Liver (tissue), 3 donors: ENCODE results near the gene SLC49A4.

Experiments used
- GABPA ChIP-seq, 2 donors: IDR thresholded peaks in 1 of 2; conservative IDR thresholded peaks in 1 of 2; 2 replicates each; pipeline ENCODE4 v1.6.1; 2016; ENCODE audit warnings: antibody characterized with exemption in 2 of 2, mild to moderate bottlenecking in 1 of 2, moderate library complexity in 1 of 2
- NR2F2 ChIP-seq: IDR thresholded peaks from 2 replicates; pipeline ENCODE4 v1.6.1; 2016; ENCODE audit warnings: antibody characterized with exemption
- REST ChIP-seq: IDR thresholded peaks from 2 replicates; pipeline ENCODE4 v1.6.1; 2016; ENCODE audit warnings: antibody characterized with exemption, mild to moderate bottlenecking
- RXRA ChIP-seq, 2 donors: IDR thresholded peaks; 2 replicates each; pipeline ENCODE4 v1.6.1; 2017 to 2018; ENCODE audit warnings: antibody characterized with exemption in 2 of 2, mild to moderate bottlenecking in 1 of 2
- SP1 ChIP-seq: IDR thresholded peaks from 2 replicates; pipeline ENCODE4 v1.6.1; 2018; ENCODE audit warnings: antibody characterized with exemption, mild to moderate bottlenecking
- TAF1 ChIP-seq: conservative IDR thresholded peaks from 2 replicates; pipeline ENCODE4 v1.6.1; 2016; ENCODE audit warnings: antibody characterized with exemption, mild to moderate bottlenecking
- ZBTB33 ChIP-seq: IDR thresholded peaks from 2 replicates; pipeline ENCODE4 v1.6.1; 2016; ENCODE audit warnings: antibody characterized with exemption
- TF ChIP-seq, protein P1 (sequence below): fragments of 150-350 bp; IDR thresholded peaks from 2 replicates; pipeline ENCODE4 v1.5.1; 2017; ENCODE audit warnings: improper control_type of control experiment, low read depth, low read length; ENCODE audit not compliant: missing input control
- TF ChIP-seq, protein P2 (sequence below): IDR thresholded peaks from 2 replicates; pipeline ENCODE4 v1.6.1; 2016; ENCODE audit warnings: antibody characterized with exemption
- donor health status: healthy.
- donor health status: healthy.

- TF ChIP-seq, protein P1, sequence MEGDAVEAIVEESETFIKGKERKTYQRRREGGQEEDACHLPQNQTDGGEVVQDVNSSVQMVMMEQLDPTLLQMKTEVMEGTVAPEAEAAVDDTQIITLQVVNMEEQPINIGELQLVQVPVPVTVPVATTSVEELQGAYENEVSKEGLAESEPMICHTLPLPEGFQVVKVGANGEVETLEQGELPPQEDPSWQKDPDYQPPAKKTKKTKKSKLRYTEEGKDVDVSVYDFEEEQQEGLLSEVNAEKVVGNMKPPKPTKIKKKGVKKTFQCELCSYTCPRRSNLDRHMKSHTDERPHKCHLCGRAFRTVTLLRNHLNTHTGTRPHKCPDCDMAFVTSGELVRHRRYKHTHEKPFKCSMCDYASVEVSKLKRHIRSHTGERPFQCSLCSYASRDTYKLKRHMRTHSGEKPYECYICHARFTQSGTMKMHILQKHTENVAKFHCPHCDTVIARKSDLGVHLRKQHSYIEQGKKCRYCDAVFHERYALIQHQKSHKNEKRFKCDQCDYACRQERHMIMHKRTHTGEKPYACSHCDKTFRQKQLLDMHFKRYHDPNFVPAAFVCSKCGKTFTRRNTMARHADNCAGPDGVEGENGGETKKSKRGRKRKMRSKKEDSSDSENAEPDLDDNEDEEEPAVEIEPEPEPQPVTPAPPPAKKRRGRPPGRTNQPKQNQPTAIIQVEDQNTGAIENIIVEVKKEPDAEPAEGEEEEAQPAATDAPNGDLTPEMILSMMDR, result no peak
- TF ChIP-seq GABPA (IDR thresholded peaks at IDR 0.05 in 1 of 2, conservative IDR thresholded peaks at IDR 0.05 in 1 of 2), result peak; percentile 48 to 81
- TF ChIP-seq TAF1, result no peak
- peak in 1 of 2 donors; percentile 25 for TF ChIP-seq RXRA (IDR thresholded peaks at IDR 0.05)
- TF ChIP-seq REST, result no peak
- TF ChIP-seq ZBTB33, result no peak
- TF ChIP-seq, protein P2, sequence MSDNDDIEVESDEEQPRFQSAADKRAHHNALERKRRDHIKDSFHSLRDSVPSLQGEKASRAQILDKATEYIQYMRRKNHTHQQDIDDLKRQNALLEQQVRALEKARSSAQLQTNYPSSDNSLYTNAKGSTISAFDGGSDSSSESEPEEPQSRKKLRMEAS, result peak; percentile 96
- TF ChIP-seq SP1, result peak; percentile 42
- peak; percentile 71 for TF ChIP-seq NR2F2
Observed at GRCh38 chr3:122793568-122794416, 1.1 kb upstream of the SLC49A4 start, which contains the start of gene HSPBAP1.
